SK-N-SH (cell line): ENCODE measurements around the gene ADAMTSL1. TPM values are rescaled to one million over a fixed set of nuclear protein-coding genes. Genes with fewer than 3 reads are reported as not detected.

Experiments
- CTCF ChIA-PET: fragments of 300-600, 350-600 bp; formaldehyde crosslinking; extraction: SDS; loops from one replicate; lab custom pipeline; 2021; lab: Yijun Ruan, JAX
- POLR2A ChIA-PET: fragments of 350-600 bp; sonication (Branson Sonifier 250); formaldehyde crosslinking; extraction: SDS; loops from one replicate; lab custom pipeline; 2020; ENCODE audit warnings: antibody characterized with exemption, inconsistent platforms; lab: Yijun Ruan, JAX
- DNase-seq: peaks from one replicate; pipeline ENCODE4 v3.0.0; 2012
- H2AFZ ChIP-seq: fragments of 200-600 bp; sonication (generic); 2 replicates; pipeline ENCODE4 v1.8.1; 2016; ENCODE audit warnings: antibody characterized with exemption, mild to moderate bottlenecking, low read depth
- H3F3A ChIP-seq: fragments of 200-600 bp; sonication (generic); replicated peaks from 2 replicates; pipeline ENCODE3; 2016; ENCODE audit warnings: antibody characterized with exemption, mild to moderate bottlenecking; ENCODE audit not compliant: insufficient read depth
- H3K27ac ChIP-seq, 2 experiments: fragments of 200-500 bp in 1 of 2; fragments of 200-600 bp in 1 of 2; sonication (Bioruptor generic) in 1 of 2; sonication (generic), shearing (Covaris generic) in 1 of 2; 2 replicates each; pipeline versions ENCODE4 v1.5.1 to v1.6.1; 2014 to 2016; ENCODE audit warnings: low read depth in 2 of 2, inconsistent platforms in 1 of 2, low read length in 1 of 2, mild to moderate bottlenecking in 1 of 2, mixed read lengths in 1 of 2
- H3K27me3 ChIP-seq: fragments of 200-600 bp; sonication (generic), shearing (Covaris generic); 2 replicates; pipeline ENCODE4 v1.6.1; 2016; ENCODE audit warnings: mixed run types; ENCODE audit not compliant: insufficient read depth
- H3K36me3 ChIP-seq, 2 experiments: fragments of 200-500 bp in 1 of 2; fragments of 200-600 bp in 1 of 2; sonication (Bioruptor generic) in 1 of 2; sonication (generic) in 1 of 2; replicated peaks in 1 of 2; 2 replicates each; pipeline versions ENCODE3 to v1.5.1; 2014 to 2016; ENCODE audit warnings: low read length in 1 of 2, mild to moderate bottlenecking in 1 of 2; ENCODE audit not compliant: insufficient read depth in 2 of 2, control insufficient read depth in 1 of 2
- H3K4me1 ChIP-seq, 2 experiments: fragments of 200-500 bp in 1 of 2; fragments of 200-600 bp in 1 of 2; sonication (Bioruptor generic) in 1 of 2; sonication (generic), shearing (Covaris generic) in 1 of 2; 2 replicates each; pipeline versions ENCODE4 v1.5.1 to v1.6.1; 2014 to 2016; ENCODE audit warnings: low read depth in 1 of 2, low read length in 1 of 2, mixed run types in 1 of 2; ENCODE audit not compliant: insufficient read depth in 2 of 2, control insufficient read depth in 1 of 2
- H3K4me2 ChIP-seq: fragments of 200-600 bp; sonication (generic), shearing (Covaris generic); 2 replicates; pipeline ENCODE4 v1.6.1; 2017; ENCODE audit warnings: mixed run types
- H3K4me3 ChIP-seq, 2 experiments: fragments of 200-500 bp in 1 of 2; fragments of 200-600 bp in 1 of 2; sonication (Bioruptor generic) in 1 of 2; sonication (generic), shearing (Covaris generic) in 1 of 2; 2 replicates each; pipeline versions ENCODE4 v1.5.1 to v1.8.1; 2014 to 2016; ENCODE audit warnings: low read depth in 2 of 2, inconsistent platforms in 1 of 2, low read length in 1 of 2, mild to moderate bottlenecking in 1 of 2, mixed read lengths in 1 of 2, moderate library complexity in 1 of 2
- H3K79me2 ChIP-seq: fragments of 200-600 bp; sonication (generic); 2 replicates; pipeline ENCODE4 v1.8.1; 2017; ENCODE audit warnings: mild to moderate bottlenecking; ENCODE audit not compliant: insufficient read depth
- H3K9ac ChIP-seq: fragments of 200-600 bp; sonication (generic); 2 replicates; pipeline ENCODE4 v1.6.1; 2017; ENCODE audit warnings: mixed run types
- H3K9me2 ChIP-seq: fragments of 200-600 bp; sonication (generic); 2 replicates; pipeline ENCODE4 v1.6.1; 2017; ENCODE audit warnings: mixed run types
- H3K9me3 ChIP-seq: fragments of 200-600 bp; sonication (generic); 2 replicates; pipeline ENCODE4 v1.6.1; 2017; ENCODE audit warnings: mixed run types, mild to moderate bottlenecking, moderate library complexity
- H4K20me1 ChIP-seq: fragments of 200-600 bp; sonication (generic); 2 replicates; pipeline ENCODE4 v1.6.1; 2017; ENCODE audit warnings: mild to moderate bottlenecking, mixed run types; ENCODE audit not compliant: insufficient read depth
- EP300 ChIP-seq, 2 experiments: IDR thresholded peaks; 2 replicates each; pipeline versions ENCODE4 v1.4.0 to v1.6.1; 2012; ENCODE audit warnings: borderline replicate concordance in 1 of 2, low read depth in 1 of 2, low read length in 1 of 2
- FOSL2 ChIP-seq: IDR thresholded peaks from 2 replicates; pipeline ENCODE4 v1.4.0; 2012; ENCODE audit warnings: low read depth, mild to moderate bottlenecking, moderate library complexity, borderline replicate concordance
- FOXJ3 ChIP-seq: sonication (generic); formaldehyde crosslinking; IDR thresholded peaks from 2 replicates; pipeline ENCODE4 v1.5.1; 2020; ENCODE audit warnings: mild to moderate bottlenecking, missing genetic modification reagents
- RAD21 ChIP-seq: IDR thresholded peaks from 2 replicates; pipeline ENCODE4 v1.6.1; 2012; ENCODE audit warnings: mild to moderate bottlenecking, low read length
- RCOR1 ChIP-seq: fragments of 150-350 bp; IDR thresholded peaks from 2 replicates; pipeline ENCODE4 v1.6.1; 2017; ENCODE audit warnings: antibody characterized with exemption, low read length
- REST ChIP-seq: IDR thresholded peaks from 2 replicates; pipeline ENCODE4 v1.6.1; 2012; ENCODE audit warnings: mild to moderate bottlenecking, low read depth, low read length, moderate library complexity
- RFX5 ChIP-seq: IDR thresholded peaks from 2 replicates; pipeline ENCODE4 v1.6.1; 2012; ENCODE audit warnings: mild to moderate bottlenecking, improper control_type of control experiment, low read length
- USF2 ChIP-seq: fragments of 150-350 bp; IDR thresholded peaks from 2 replicates; pipeline ENCODE4 v1.6.1; 2017; ENCODE audit warnings: antibody characterized with exemption, low read length, low read depth, borderline replicate concordance
- WGBS: methylation state at CpG from one replicate; pipeline ENCODE4 v1.1.6; 2017; ENCODE audit warnings: low lambda C conversion rate; 5-methylcytosine and 5-hydroxymethylcytosine counted together
- polyA plus RNA-seq, 3 experiments: library from polyadenylated mRNA; depleted of rRNA; stranded (reverse); fragments of >200 nt; gene quantifications; 2 replicates each; pipeline ENCODE4 v1.2.3, GENCODE V29; 2012

ADAMTSL1 gene
- polyA plus RNA-seq, 1 of the 3 experiments (the other 2 are of a cell fraction): 114 TPM

GRCh38 chr9:18463991-18464390 lies 10.0 kb upstream of the ADAMTSL1 start:
- TF ChIP-seq FOSL2: peak; percentile 17; the same call in 1 of the 2 replicates
- no peak for TF ChIP-seq REST
- TF ChIP-seq RFX5: no peak
- peaks cover 11% of the 10 kb centered on the region for H3F3A ChIP-seq
- H3K79me2 ChIP-seq: no peaks in the 10 kb centered on the region
- H3K9ac ChIP-seq: no peak overlapping the region
- ChIA-PET CTCF (no interaction called here), POLR2A (no interaction called here)
- no peak overlapping the region; the same call in 1 of the 2 replicates for H2AFZ ChIP-seq
- H3K9me2 ChIP-seq: no peaks in the 10 kb centered on the region
- H3K4me2 ChIP-seq: no peak overlapping the region
- H4K20me1 ChIP-seq: no peaks in the 10 kb centered on the region
- H3K27ac ChIP-seq: no peak overlapping the region
- no peaks in the 10 kb centered on the region for H3K9me3 ChIP-seq
- H3K4me3 ChIP-seq: no peak overlapping the region
- DNase-seq: no peak
- peaks cover 0 to 6% of the 10 kb centered on the region in 2 experiments for H3K36me3 ChIP-seq
- H3K4me1 ChIP-seq: peaks cover 0 to 4% of the 10 kb centered on the region in 2 experiments; a peak in 2 of 4 replicates
- H3K27me3 ChIP-seq: no peaks in the 10 kb centered on the region

- no peaks in the 10 kb centered on the region for H4K20me1 ChIP-seq
- DNase-seq: no peak
- CTCF ChIA-PET: no interaction called here
- H3K27me3 ChIP-seq: no peaks in the 10 kb centered on the region
- no peaks in the 10 kb centered on the region for H3K9me2 ChIP-seq
- H3K27ac ChIP-seq: no peak overlapping the region
- no peak overlapping the region for H3K4me2 ChIP-seq
- no peak overlapping the region for H3K4me3 ChIP-seq
- WGBS: 71% methylated on average over 4 of the region's 4 CpGs
- no peak for TF ChIP-seq RCOR1
- TF ChIP-seq RAD21: no peak
- no peak for TF ChIP-seq USF2
- TF ChIP-seq EP300 (IDR thresholded peaks at IDR 0.05; ENCODE audit: borderline replicate concordance in 1 of 2, low read depth in 1 of 2, low read length in 1 of 2): no peak
- no peak for TF ChIP-seq FOXJ3 (CRISPR knock-in tag)
- TF ChIP-seq, all 33 proteins: peak for 0
- H3K36me3 ChIP-seq: peaks cover 0 to 14% of the 10 kb centered on the region in 2 experiments
- no peak overlapping the region for H2AFZ ChIP-seq
- no peaks in the 10 kb centered on the region for H3K4me1 ChIP-seq
- no peaks in the 10 kb centered on the region for H3K9me3 ChIP-seq
- H3K79me2 ChIP-seq: no peaks in the 10 kb centered on the region
- POLR2A ChIA-PET: no interaction called here
- no peaks in the 10 kb centered on the region for H3F3A ChIP-seq
- H3K9ac ChIP-seq: no peak overlapping the region
Measured at GRCh38 chr9:18466101-18466500, 7.9 kb upstream of the ADAMTSL1 start.
